Thyroid gland (tissue), 4 donors: ENCODE measurements around the gene MYORG. TPM values are rescaled to one million over a fixed set of nuclear protein-coding genes. Genes with fewer than 3 reads are reported as not detected.
A peak's percentile ranks its signal among the peaks of the same experiment; 100 is the strongest.

ENCODE experiments used
- DNase-seq, 2 donors: peaks; one replicate each; pipeline ENCODE4 v3.0.0-alpha.2; 2019
- H3K27ac ChIP-seq, 3 donors: fragments of 200-600 bp; sonication (generic); 1 replicate in 2 of 3; 2 replicates in 1 of 3; pipeline ENCODE4 v1.5.1; 2016 to 2019; ENCODE audit warnings: mild to moderate bottlenecking in 1 of 3, moderate library complexity in 1 of 3
- H3K27me3 ChIP-seq: fragments of 200-600 bp; sonication (generic); one replicate; pipeline ENCODE4 v1.5.1; 2019
- H3K36me3 ChIP-seq, 2 donors: fragments of 200-600 bp; sonication (generic); one replicate each; pipeline ENCODE4 v1.5.1; 2016 to 2019
- H3K4me1 ChIP-seq, 2 donors: fragments of 200-600 bp; sonication (generic); one replicate each; pipeline ENCODE4 v1.5.1; 2017 to 2019
- H3K4me3 ChIP-seq, 3 donors: fragments of 200-600 bp; sonication (generic); replicated peaks in 1 of 3; 1 replicate in 2 of 3; 2 replicates in 1 of 3; pipeline ENCODE4 v1.5.1; 2016; ENCODE audit warnings: mild to moderate bottlenecking in 1 of 3
- H3K9me3 ChIP-seq: fragments of 200-600 bp; sonication (generic); one replicate; pipeline ENCODE4 v1.5.1; 2017
- POLR2A ChIP-seq, 2 donors: fragments of 450-650 bp; IDR thresholded peaks; one replicate each; pipeline ENCODE4 v1.6.1; 2017; ENCODE audit warnings: antibody characterized with exemption in 2 of 2, mild to moderate bottlenecking in 2 of 2, moderate library complexity in 1 of 2
- WGBS, 2 donors: methylation state at CpG; one replicate each; pipeline ENCODE4 v1.1.5; 2017; 5-methylcytosine and 5-hydroxymethylcytosine counted together
- intact Hi-C: fragments of 100-400 bp; cut with DNase I; formaldehyde crosslinking; loops from one replicate; pipeline ENCODE4 v1.15.1; 2023
- total RNA-seq, 4 donors: library from RNA; depleted of rRNA; stranded (reverse); fragments of >200 nt; gene quantifications; one replicate each; pipeline ENCODE4 v1.2.3, GENCODE V29; 2016
- TF ChIP-seq, protein P1 (sequence below), 6 experiments: fragments of 200-600 bp in 3 of 6; fragments of 450-650 bp in 3 of 6; sonication (generic) in 3 of 6; IDR thresholded peaks; one replicate each; pipeline ENCODE4 v1.5.1; 2016 to 2019; ENCODE audit warnings: antibody characterized with exemption in 6 of 6, mild to moderate bottlenecking in 2 of 6, inconsistent platforms in 1 of 6, moderate library complexity in 1 of 6

Gene MYORG
- total RNA-seq, 4 donors from 2014 or later: 3.2 to 9.2 (median 6.0) TPM

DNA sequence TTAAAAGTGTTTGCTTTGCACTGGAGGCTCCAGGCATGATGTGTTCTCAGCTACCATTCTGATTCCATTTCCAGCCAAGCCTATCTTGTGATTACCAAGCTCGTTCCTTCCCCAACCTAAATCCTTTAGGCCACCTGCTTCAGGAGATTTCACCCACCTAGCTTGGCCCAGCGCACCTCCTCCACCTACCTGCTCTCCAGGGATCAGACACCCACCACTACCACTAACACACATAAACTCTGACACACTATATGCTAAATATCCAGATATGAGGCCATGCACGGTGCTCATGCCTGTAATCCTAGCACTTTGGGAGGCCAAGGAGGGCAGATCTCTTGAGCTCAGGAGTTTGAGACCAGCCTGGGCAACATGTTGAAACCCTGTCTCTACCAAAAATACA is 2.4 kb downstream of the MYORG start:
- H3K4me3 ChIP-seq: no peak overlapping the region
- DNase-seq: no peak
- H3K27me3 ChIP-seq: no peaks in the 10 kb centered on the region
- intact Hi-C loops: no loop called here
- no peak overlapping the region for H3K27ac ChIP-seq
- no peaks in the 10 kb centered on the region for H3K36me3 ChIP-seq
- TF ChIP-seq POLR2A (IDR thresholded peaks at IDR 0.05): no peak
- TF ChIP-seq, protein P1, sequence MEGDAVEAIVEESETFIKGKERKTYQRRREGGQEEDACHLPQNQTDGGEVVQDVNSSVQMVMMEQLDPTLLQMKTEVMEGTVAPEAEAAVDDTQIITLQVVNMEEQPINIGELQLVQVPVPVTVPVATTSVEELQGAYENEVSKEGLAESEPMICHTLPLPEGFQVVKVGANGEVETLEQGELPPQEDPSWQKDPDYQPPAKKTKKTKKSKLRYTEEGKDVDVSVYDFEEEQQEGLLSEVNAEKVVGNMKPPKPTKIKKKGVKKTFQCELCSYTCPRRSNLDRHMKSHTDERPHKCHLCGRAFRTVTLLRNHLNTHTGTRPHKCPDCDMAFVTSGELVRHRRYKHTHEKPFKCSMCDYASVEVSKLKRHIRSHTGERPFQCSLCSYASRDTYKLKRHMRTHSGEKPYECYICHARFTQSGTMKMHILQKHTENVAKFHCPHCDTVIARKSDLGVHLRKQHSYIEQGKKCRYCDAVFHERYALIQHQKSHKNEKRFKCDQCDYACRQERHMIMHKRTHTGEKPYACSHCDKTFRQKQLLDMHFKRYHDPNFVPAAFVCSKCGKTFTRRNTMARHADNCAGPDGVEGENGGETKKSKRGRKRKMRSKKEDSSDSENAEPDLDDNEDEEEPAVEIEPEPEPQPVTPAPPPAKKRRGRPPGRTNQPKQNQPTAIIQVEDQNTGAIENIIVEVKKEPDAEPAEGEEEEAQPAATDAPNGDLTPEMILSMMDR (IDR thresholded peaks at IDR 0.05): no peak
- no peaks in the 10 kb centered on the region for H3K9me3 ChIP-seq
- peaks cover 8% of the 10 kb centered on the region in 2 donors for H3K4me1 ChIP-seq
- 96% methylated on average over 3 of the region's 3 CpGs for WGBS, 2 donors

DNA sequence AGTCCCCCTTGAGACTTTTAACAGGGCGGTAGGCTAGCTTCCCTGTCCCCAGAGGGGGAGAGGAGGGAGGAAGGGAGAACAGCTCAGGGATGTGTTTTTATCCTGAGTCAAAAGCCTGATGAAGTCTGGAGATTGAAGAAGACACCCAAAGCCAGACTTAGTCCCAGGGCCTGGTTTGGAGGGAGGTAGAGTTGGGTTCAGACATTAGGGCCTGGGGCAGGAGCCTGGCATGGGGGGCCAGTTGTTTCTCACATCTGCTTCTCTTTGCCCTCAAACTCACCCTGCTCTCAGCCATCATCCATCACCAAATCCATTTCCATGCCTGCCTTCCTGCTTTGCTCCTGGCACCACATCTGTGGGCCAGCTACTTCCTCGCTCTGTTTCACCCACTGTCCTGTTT is 2.9 kb downstream of the MYORG start:
- Histone ChIP-seq H3K27me3 (no peaks in the 10 kb centered on the region), H3K27ac (no peak overlapping the region), H3K4me3 (no peak overlapping the region), H3K4me1 (peaks cover 5 to 8% of the 10 kb centered on the region in 2 donors), H3K9me3 (no peaks in the 10 kb centered on the region), H3K36me3 (no peaks in the 10 kb centered on the region)
- intact Hi-C loops: no loop called here
- WGBS, 2 donors: 93 to 98% methylated on average over 2 of the region's 2 CpGs
- TF ChIP-seq, protein P1 (IDR thresholded peaks at IDR 0.05): no peak
- TF ChIP-seq POLR2A (IDR thresholded peaks at IDR 0.05): no peak
- no peak for DNase-seq

GRCh38 chr9:34372467-34373011 is 4.2 kb downstream of the MYORG start:
- no peaks in the 10 kb centered on the region for H3K36me3 ChIP-seq
- TF ChIP-seq, protein P1 (IDR thresholded peaks at IDR 0.05): no peak
- no peak for TF ChIP-seq POLR2A (IDR thresholded peaks at IDR 0.05)
- H3K27me3 ChIP-seq: no peaks in the 10 kb centered on the region
- H3K27ac ChIP-seq: no peak overlapping the region
- intact Hi-C loops: no loop called here
- peaks cover 5 to 6% of the 10 kb centered on the region in 2 donors for H3K4me1 ChIP-seq
- DNase-seq: peak in 1 of 2 donors; percentile 19
- no peaks in the 10 kb centered on the region for H3K9me3 ChIP-seq
- WGBS, 2 donors: 60 to 85% methylated on average over 35 to 40 of the region's 41 CpGs
- H3K4me3 ChIP-seq: no peak overlapping the region

GRCh38 chr9:34371886-34372466 is 4.7 kb downstream of the MYORG start:
- DNase-seq: no peak
- Histone ChIP-seq H3K27ac (no peak overlapping the region), H3K9me3 (no peaks in the 10 kb centered on the region), H3K36me3 (no peaks in the 10 kb centered on the region), H3K27me3 (no peaks in the 10 kb centered on the region), H3K4me3 (no peak overlapping the region), H3K4me1 (peaks cover 4 to 5% of the 10 kb centered on the region in 2 donors)
- intact Hi-C loops: no loop called here
- TF ChIP-seq, protein P1 (IDR thresholded peaks at IDR 0.05): no peak
- TF ChIP-seq POLR2A (IDR thresholded peaks at IDR 0.05): no peak
- WGBS, 2 donors: 80 to 87% methylated on average over 51 to 60 of the region's 60 CpGs
